Thyroid gland (tissue), 4 donors: ENCODE data around the gene BEND2. TPM values are rescaled to one million over a fixed set of nuclear protein-coding genes. Genes with fewer than 3 reads are reported as not detected.

ENCODE experiments used
- DNase-seq, 2 donors: peaks; one replicate each; pipeline ENCODE4 v3.0.0-alpha.2; 2019
- H3K27ac ChIP-seq, 3 donors: fragments of 200-600 bp; sonication (generic); 1 replicate in 2 of 3; 2 replicates in 1 of 3; pipeline ENCODE4 v1.5.1; 2016 to 2019; ENCODE audit warnings: mild to moderate bottlenecking in 1 of 3, moderate library complexity in 1 of 3
- H3K27me3 ChIP-seq: fragments of 200-600 bp; sonication (generic); one replicate; pipeline ENCODE4 v1.5.1; 2019
- H3K36me3 ChIP-seq, 2 donors: fragments of 200-600 bp; sonication (generic); one replicate each; pipeline ENCODE4 v1.5.1; 2016 to 2019
- H3K4me1 ChIP-seq, 2 donors: fragments of 200-600 bp; sonication (generic); one replicate each; pipeline ENCODE4 v1.5.1; 2017 to 2019
- H3K4me3 ChIP-seq, 3 donors: fragments of 200-600 bp; sonication (generic); replicated peaks in 1 of 3; 1 replicate in 2 of 3; 2 replicates in 1 of 3; pipeline ENCODE4 v1.5.1; 2016; ENCODE audit warnings: mild to moderate bottlenecking in 1 of 3
- H3K9me3 ChIP-seq: fragments of 200-600 bp; sonication (generic); one replicate; pipeline ENCODE4 v1.5.1; 2017
- CTCF ChIP-seq, 6 experiments: fragments of 200-600 bp in 3 of 6; fragments of 450-650 bp in 3 of 6; sonication (generic) in 3 of 6; IDR thresholded peaks; one replicate each; pipeline ENCODE4 v1.5.1; 2016 to 2019; ENCODE audit warnings: antibody characterized with exemption in 6 of 6, mild to moderate bottlenecking in 2 of 6, inconsistent platforms in 1 of 6, moderate library complexity in 1 of 6
- POLR2A ChIP-seq, 2 donors: fragments of 450-650 bp; IDR thresholded peaks; one replicate each; pipeline ENCODE4 v1.6.1; 2017; ENCODE audit warnings: antibody characterized with exemption in 2 of 2, mild to moderate bottlenecking in 2 of 2, moderate library complexity in 1 of 2
- WGBS, 2 donors: methylation state at CpG; one replicate each; pipeline ENCODE4 v1.1.5; 2017; 5-methylcytosine and 5-hydroxymethylcytosine counted together
- intact Hi-C: fragments of 100-400 bp; cut with DNase I; formaldehyde crosslinking; loops from one replicate; pipeline ENCODE4 v1.15.1; 2023
- total RNA-seq, 4 donors: library from RNA; depleted of rRNA; stranded (reverse); fragments of >200 nt; gene quantifications; one replicate each; pipeline ENCODE4 v1.2.3, GENCODE V29; 2016

BEND2 gene
- total RNA-seq, 4 donors from 2014 or later: 0.13 TPM; not detected in 3

- no peak for TF ChIP-seq CTCF (IDR thresholded peaks at IDR 0.05)
- TF ChIP-seq POLR2A (IDR thresholded peaks at IDR 0.05): no peak
- Histone ChIP-seq H3K27ac (no peak overlapping the region), H3K9me3 (no peaks in the 10 kb centered on the region), H3K36me3 (no peaks in the 10 kb centered on the region), H3K4me3 (no peak overlapping the region), H3K4me1 (no peaks in the 10 kb centered on the region), H3K27me3 (no peaks in the 10 kb centered on the region)
- intact Hi-C loops: no loop called here
- no peak for DNase-seq
These were observed 71.2 kb downstream of the BEND2 start for GRCh38 chrX:18149454-18149853.

GRCh38 chrX:18146954-18147353, 73.7 kb downstream of the BEND2 start:
- 21 to 26% methylated on average over 6 of the region's 6 CpGs for WGBS, 2 donors
- Histone ChIP-seq H3K27ac (no peak overlapping the region), H3K9me3 (no peaks in the 10 kb centered on the region), H3K36me3 (no peaks in the 10 kb centered on the region), H3K27me3 (no peaks in the 10 kb centered on the region), H3K4me3 (no peak overlapping the region), H3K4me1 (no peaks in the 10 kb centered on the region)
- TF ChIP-seq POLR2A (IDR thresholded peaks at IDR 0.05) (no peak), CTCF (IDR thresholded peaks at IDR 0.05) (no peak)
- DNase-seq: peak in 1 of 2 donors; percentile 3
- intact Hi-C loops: no loop called here

DNA sequence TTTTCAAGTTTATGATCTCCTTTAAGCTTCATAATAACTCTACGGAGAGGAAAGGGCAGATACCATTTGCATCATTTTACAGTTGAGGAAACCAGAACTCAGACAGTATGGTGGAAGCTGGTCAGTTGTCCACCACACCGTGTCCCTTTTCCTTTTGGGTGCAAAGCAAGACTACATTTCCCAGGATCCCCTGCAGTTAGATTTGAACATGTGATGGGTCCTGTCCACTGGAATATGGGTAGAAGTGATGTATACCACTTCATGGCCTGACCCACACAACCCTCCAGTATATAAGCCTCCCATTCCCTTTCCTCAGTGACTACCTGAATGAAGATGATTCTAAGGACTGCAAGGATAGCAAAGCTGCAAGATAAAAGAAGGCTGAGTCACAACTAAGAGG, 74.7 kb downstream of the BEND2 start:
- Histone ChIP-seq H3K27me3 (no peaks in the 10 kb centered on the region), H3K27ac (no peak overlapping the region), H3K4me3 (no peak overlapping the region), H3K36me3 (no peaks in the 10 kb centered on the region), H3K9me3 (no peaks in the 10 kb centered on the region), H3K4me1 (no peaks in the 10 kb centered on the region)
- intact Hi-C loops: no loop called here
- TF ChIP-seq CTCF (IDR thresholded peaks at IDR 0.05) (no peak), POLR2A (IDR thresholded peaks at IDR 0.05) (no peak)
- DNase-seq: no peak
- WGBS, 2 donors: 43 to 93% methylated on average over 2 of the region's 2 CpGs

- 95 to 100% methylated on average over 2 to 6 of the region's 6 CpGs for WGBS, 2 donors
- DNase-seq: no peak
- H3K4me3 ChIP-seq: no peak overlapping the region
- H3K4me1 ChIP-seq: no peaks in the 10 kb centered on the region
- no peaks in the 10 kb centered on the region for H3K9me3 ChIP-seq
- intact Hi-C loops: no loop called here
- H3K27ac ChIP-seq: no peak overlapping the region
- TF ChIP-seq POLR2A (IDR thresholded peaks at IDR 0.05) (no peak), CTCF (IDR thresholded peaks at IDR 0.05) (no peak)
- H3K27me3 ChIP-seq: no peaks in the 10 kb centered on the region
- no peaks in the 10 kb centered on the region for H3K36me3 ChIP-seq
These were observed 83.9 kb downstream of the BEND2 start for GRCh38 chrX:18136816-18137215.

DNA sequence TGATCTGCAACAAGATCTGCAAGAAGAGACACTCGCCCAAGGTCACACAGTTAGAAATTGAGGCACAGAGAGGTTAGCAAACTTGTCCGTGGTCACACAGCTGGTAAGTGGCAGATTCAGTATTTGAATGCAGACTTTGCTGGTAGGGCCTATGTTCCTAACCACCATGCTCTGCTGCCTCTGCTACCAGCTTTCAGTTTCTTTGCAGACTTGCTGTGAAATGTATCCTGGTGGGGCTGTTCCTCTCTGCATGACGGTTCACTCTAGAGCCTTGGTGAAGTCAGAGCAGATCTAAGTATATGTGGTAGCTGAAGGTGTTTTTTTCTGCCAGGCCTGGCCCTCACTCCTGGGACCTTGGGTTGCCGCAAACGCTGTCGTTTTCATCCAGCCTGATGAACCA, 87.1 kb downstream of the BEND2 start:
- Histone ChIP-seq H3K27ac (no peak overlapping the region), H3K27me3 (no peaks in the 10 kb centered on the region), H3K4me1 (no peaks in the 10 kb centered on the region), H3K9me3 (no peaks in the 10 kb centered on the region), H3K4me3 (no peak overlapping the region), H3K36me3 (no peaks in the 10 kb centered on the region)
- no peak for DNase-seq
- 87% methylated on average over 6 of the region's 6 CpGs; no CpG with 5 or more reads in 1 of the 2 donors for whole genome bisulfite sequencing, 2 donors
- TF ChIP-seq POLR2A (IDR thresholded peaks at IDR 0.05) (no peak), CTCF (IDR thresholded peaks at IDR 0.05) (no peak)
- intact Hi-C loops: no loop called here
